Measurements from ENCODE around the gene PTPRG. TPM values are rescaled to one million over a fixed set of nuclear protein-coding genes. Genes with fewer than 3 reads are reported as not detected.

The PTPRG gene
- total RNA-seq, 2 donors from 2014 or later: 26.0 to 26.3 TPM

GRCh38 chr3:61733876-61734275 lies 172.5 kb downstream of the PTPRG start:
- Histone ChIP-seq H3K9ac (ENCODE audit: low read depth in 2 of 2, low read length in 2 of 2) (no peak overlapping the region), H3K36me3 (no peaks in the 10 kb centered on the region), H3K4me3 (no peak overlapping the region), H3K27ac (no peak overlapping the region), H3K9me3 (no peaks in the 10 kb centered on the region), H3K27me3 (no peaks in the 10 kb centered on the region), H3K4me1 (no peaks in the 10 kb centered on the region)
- intact Hi-C loops (cut with DNase I): no loop called here
- TF ChIP-seq, protein P1, sequence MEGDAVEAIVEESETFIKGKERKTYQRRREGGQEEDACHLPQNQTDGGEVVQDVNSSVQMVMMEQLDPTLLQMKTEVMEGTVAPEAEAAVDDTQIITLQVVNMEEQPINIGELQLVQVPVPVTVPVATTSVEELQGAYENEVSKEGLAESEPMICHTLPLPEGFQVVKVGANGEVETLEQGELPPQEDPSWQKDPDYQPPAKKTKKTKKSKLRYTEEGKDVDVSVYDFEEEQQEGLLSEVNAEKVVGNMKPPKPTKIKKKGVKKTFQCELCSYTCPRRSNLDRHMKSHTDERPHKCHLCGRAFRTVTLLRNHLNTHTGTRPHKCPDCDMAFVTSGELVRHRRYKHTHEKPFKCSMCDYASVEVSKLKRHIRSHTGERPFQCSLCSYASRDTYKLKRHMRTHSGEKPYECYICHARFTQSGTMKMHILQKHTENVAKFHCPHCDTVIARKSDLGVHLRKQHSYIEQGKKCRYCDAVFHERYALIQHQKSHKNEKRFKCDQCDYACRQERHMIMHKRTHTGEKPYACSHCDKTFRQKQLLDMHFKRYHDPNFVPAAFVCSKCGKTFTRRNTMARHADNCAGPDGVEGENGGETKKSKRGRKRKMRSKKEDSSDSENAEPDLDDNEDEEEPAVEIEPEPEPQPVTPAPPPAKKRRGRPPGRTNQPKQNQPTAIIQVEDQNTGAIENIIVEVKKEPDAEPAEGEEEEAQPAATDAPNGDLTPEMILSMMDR (IDR thresholded peaks at IDR 0.05): no peak
- DNase-seq: no peak

- no peak for DNase-seq
- intact Hi-C loops (cut with DNase I): no loop called here
- no peak overlapping the region for H3K4me3 ChIP-seq
- H3K36me3 ChIP-seq: no peaks in the 10 kb centered on the region
- no peak overlapping the region for H3K9ac ChIP-seq (ENCODE audit: low read depth in 2 of 2, low read length in 2 of 2)
- no peaks in the 10 kb centered on the region for H3K27me3 ChIP-seq
- no peaks in the 10 kb centered on the region for H3K4me1 ChIP-seq
- no peaks in the 10 kb centered on the region for H3K9me3 ChIP-seq
- H3K27ac ChIP-seq: no peak overlapping the region
- TF ChIP-seq, protein P1 (IDR thresholded peaks at IDR 0.05): no peak
These were observed 173.6 kb downstream of the PTPRG start for GRCh38 chr3:61734749-61735686.

DNA sequence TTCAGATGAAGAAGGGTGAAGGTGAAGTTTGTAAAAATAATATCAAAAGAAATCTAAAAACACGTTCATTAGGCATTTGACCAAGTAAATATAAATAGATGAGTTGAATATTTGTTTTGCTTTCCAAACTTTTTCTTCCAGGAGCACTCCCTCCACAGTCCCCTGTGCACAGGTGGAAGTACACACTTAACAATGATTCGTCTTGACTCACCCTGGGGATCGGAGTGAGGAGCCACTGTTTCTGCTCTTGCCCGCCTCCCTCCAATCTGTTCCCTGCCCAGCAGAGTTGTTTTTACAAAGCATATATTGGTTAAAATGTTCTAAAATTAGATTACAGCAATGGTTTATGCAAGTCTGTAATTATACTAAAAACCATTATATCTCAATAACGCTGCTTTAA lies 175.1 kb downstream of the PTPRG start:
- Histone ChIP-seq H3K4me1 (no peaks in the 10 kb centered on the region), H3K9ac (ENCODE audit: low read depth in 2 of 2, low read length in 2 of 2) (no peak overlapping the region), H3K27me3 (no peaks in the 10 kb centered on the region), H3K9me3 (no peaks in the 10 kb centered on the region), H3K4me3 (no peak overlapping the region), H3K27ac (no peak overlapping the region), H3K36me3 (no peaks in the 10 kb centered on the region)
- intact Hi-C loops (cut with DNase I): no loop called here
- TF ChIP-seq, protein P1 (IDR thresholded peaks at IDR 0.05): no peak
- no peak for DNase-seq

DNA sequence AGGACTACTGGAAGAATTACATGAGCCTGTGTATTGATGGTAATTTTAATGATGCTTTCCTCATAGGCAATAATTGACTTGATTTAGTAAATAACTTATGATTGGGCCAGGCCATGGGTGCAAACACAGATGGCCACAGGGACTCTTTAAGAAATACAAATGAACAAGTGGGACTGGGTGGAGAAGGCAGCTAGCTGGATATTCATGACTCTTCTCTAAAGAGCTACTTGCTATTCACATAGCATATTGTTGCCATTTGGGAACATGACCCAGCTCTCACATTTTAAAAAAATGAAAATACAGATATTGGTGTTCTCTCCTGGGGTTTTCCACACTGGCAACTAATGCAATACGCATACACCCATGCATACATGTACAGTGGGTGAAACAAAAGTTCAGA lies 178.3 kb downstream of the PTPRG start:
- no peaks in the 10 kb centered on the region for H3K36me3 ChIP-seq
- no peak overlapping the region for H3K27ac ChIP-seq
- H3K9ac ChIP-seq (ENCODE audit: low read depth in 2 of 2, low read length in 2 of 2): no peak overlapping the region
- no peaks in the 10 kb centered on the region for H3K9me3 ChIP-seq
- DNase-seq: no peak
- intact Hi-C loops (cut with DNase I): no loop called here
- H3K4me1 ChIP-seq: no peaks in the 10 kb centered on the region
- TF ChIP-seq, protein P1 (IDR thresholded peaks at IDR 0.05): no peak
- no peaks in the 10 kb centered on the region for H3K27me3 ChIP-seq
- no peak overlapping the region for H3K4me3 ChIP-seq

DNA sequence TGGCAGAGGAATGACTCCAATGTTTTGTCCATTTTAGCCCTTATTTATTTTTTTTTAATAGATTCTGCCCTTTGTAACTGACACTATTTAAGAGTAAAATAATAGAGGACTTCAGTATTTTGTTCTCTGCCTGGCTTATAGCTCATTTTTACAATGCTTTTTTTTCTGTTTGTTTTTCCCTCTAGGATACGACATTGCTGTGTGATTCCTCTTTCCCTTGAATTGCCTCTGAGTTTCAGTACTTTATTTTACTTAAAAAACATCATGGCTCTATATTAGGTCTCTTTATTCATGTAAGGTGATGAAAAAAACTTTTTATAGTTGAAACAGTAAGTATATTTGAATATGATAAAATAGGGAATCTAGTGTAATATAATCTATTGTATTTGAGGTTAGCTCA lies 179.1 kb downstream of the PTPRG start:
- H3K4me3 ChIP-seq: no peak overlapping the region
- no peaks in the 10 kb centered on the region for H3K27me3 ChIP-seq
- TF ChIP-seq, protein P1 (IDR thresholded peaks at IDR 0.05): no peak
- H3K27ac ChIP-seq: no peak overlapping the region
- no peaks in the 10 kb centered on the region for H3K9me3 ChIP-seq
- no peaks in the 10 kb centered on the region for H3K36me3 ChIP-seq
- no peaks in the 10 kb centered on the region for H3K4me1 ChIP-seq
- DNase-seq: no peak
- intact Hi-C loops (cut with DNase I): no loop called here
- H3K9ac ChIP-seq (ENCODE audit: low read depth in 2 of 2, low read length in 2 of 2): no peak overlapping the region
